Ramos (cell line): Measurements from ENCODE around the gene PRKAG2.
"Not testable (repeated sequence)": the region's sequence is repeated elsewhere in the genome, so short reads cannot be mapped to it uniquely, and the experiment has no call there.

Experiments
- in situ Hi-C: fragments of 300-500 bp; cut with MboI; formaldehyde crosslinking; loops from one replicate; pipeline ENCODE4 v1.14.3; 2022; ENCODE audit warnings: low sequenced_read_pairs; ENCODE audit not compliant: unreplicated experiment

Gene PRKAG2

GRCh38 chr7:151761231-151761630 lies 115.7 kb downstream of the PRKAG2 start:
- in situ Hi-C loops: loop anchor here (10.0 kb wide), 1 partner anchor 386 kb away; no protein-coding TSS in a partner anchor

- in situ Hi-C loops: loop anchor here (10.0 kb wide), 1 partner anchor 385 kb away; no protein-coding TSS in a partner anchor
These were observed 117.3 kb downstream of the PRKAG2 start for GRCh38 chr7:151759591-151760042.

- in situ Hi-C loops: no loop called here
These were observed 118.0 kb downstream of the PRKAG2 start for GRCh38 chr7:151758622-151759540.

GRCh38 chr7:151757274-151757673 lies 119.6 kb downstream of the PRKAG2 start:
- in situ Hi-C loops: no loop called here

- in situ Hi-C loops: no loop called here
These were observed 120.0 kb downstream of the PRKAG2 start for GRCh38 chr7:151756866-151757265.

GRCh38 chr7:151756076-151756731 lies 120.7 kb downstream of the PRKAG2 start:
- in situ Hi-C loops: no loop called here

GRCh38 chr7:151755131-151755801 lies 121.6 kb downstream of the PRKAG2 start:
- in situ Hi-C loops: no loop called here

- in situ Hi-C loops: no loop called here
These were observed 122.2 kb downstream of the PRKAG2 start for GRCh38 chr7:151754688-151755130.

GRCh38 chr7:151754142-151754590 lies 122.7 kb downstream of the PRKAG2 start:
- in situ Hi-C loops: no loop called here

- in situ Hi-C loops: no loop called here
These were observed 123.9 kb downstream of the PRKAG2 start for GRCh38 chr7:151752816-151753595.

GRCh38 chr7:151752037-151752436 lies 124.9 kb downstream of the PRKAG2 start:
- in situ Hi-C loops: no loop called here

- in situ Hi-C loops: no loop called here
These were observed 128.2 kb downstream of the PRKAG2 start for GRCh38 chr7:151748733-151749132.

- in situ Hi-C loops: not testable (repeated sequence)
These were observed 128.9 kb downstream of the PRKAG2 start for GRCh38 chr7:151748021-151748420.

- in situ Hi-C loops: no loop called here
These were observed 131.2 kb downstream of the PRKAG2 start for GRCh38 chr7:151745706-151746105.

- in situ Hi-C loops: no loop called here
These were observed 132.0 kb downstream of the PRKAG2 start for GRCh38 chr7:151744656-151745638.

- in situ Hi-C loops: no loop called here
These were observed 132.8 kb downstream of the PRKAG2 start for GRCh38 chr7:151744051-151744580.

GRCh38 chr7:151743481-151743983 lies 133.4 kb downstream of the PRKAG2 start:
- in situ Hi-C loops: no loop called here
